HL-60 (cell line): ENCODE results near the gene ATMIN.

Experiments
- CTCF ChIP-seq: IDR thresholded peaks from one replicate; pipeline ENCODE4 v1.5.1; 2011; ENCODE audit warnings: low read length, control low read depth, inconsistent platforms; ENCODE audit not compliant: insufficient read depth
- POLR2AphosphoS5 ChIP-seq: IDR thresholded peaks from 2 replicates; pipeline ENCODE4 v1.6.1; 2012; ENCODE audit warnings: low read depth
- SPI1 ChIP-seq: IDR thresholded peaks from 2 replicates; pipeline ENCODE4 v1.6.1; 2012; ENCODE audit warnings: low read depth, mild to moderate bottlenecking, borderline replicate concordance

- TF ChIP-seq CTCF (no peak), POLR2AphosphoS5 (no peak), SPI1 (no peak)
Observed at GRCh38 chr16:81040131-81040530, 4.5 kb downstream of the ATMIN start.
